Heart left ventricle (tissue), 16 donors: ENCODE measurements around the gene DCDC1. TPM values are rescaled to one million over a fixed set of nuclear protein-coding genes. Genes with fewer than 3 reads are reported as not detected.

Experiments
- ATAC-seq, 4 donors: fragments of 200-7000 bp; cut with Tn5 transposase; one replicate each; pipeline ENCODE4 v1.9.1; 2020 to 2022; ENCODE audit warnings: moderate library complexity in 4 of 4, mild to moderate bottlenecking in 3 of 4, moderate number of reproducible peaks in 1 of 4
- DNase-seq, 5 donors: peaks; one replicate each; pipeline ENCODE4 v3.0.0-alpha.2; 2020
- H3K27ac ChIP-seq, 12 donors: fragments of 200-600 bp; sonication (generic) in 4 of 12; one replicate each; pipeline versions ENCODE4 v1.5.0 to v1.8.0; 2016 to 2022; ENCODE audit warnings: mild to moderate bottlenecking in 2 of 12
- H3K27me3 ChIP-seq, 9 donors: fragments of 200-600 bp; sonication (generic) in 2 of 9; one replicate each; pipeline versions ENCODE4 v1.5.1 to v1.8.0; 2016 to 2022; ENCODE audit warnings: mild to moderate bottlenecking in 3 of 9
- H3K36me3 ChIP-seq, 9 donors: fragments of 200-600 bp; sonication (generic) in 2 of 9; one replicate each; pipeline versions ENCODE4 v1.5.0 to v1.8.0; 2018 to 2022; ENCODE audit warnings: mild to moderate bottlenecking in 2 of 9
- H3K4me1 ChIP-seq, 12 donors: fragments of 200-600 bp; sonication (generic) in 4 of 12; one replicate each; pipeline versions ENCODE4 v1.5.0 to v1.8.0; 2016 to 2022; ENCODE audit warnings: mild to moderate bottlenecking in 3 of 12
- H3K4me3 ChIP-seq, 12 donors: fragments of 200-600 bp; sonication (generic) in 4 of 12; one replicate each; pipeline versions ENCODE4 v1.5.0 to v1.8.0; 2017 to 2022; ENCODE audit warnings: mild to moderate bottlenecking in 9 of 12, moderate library complexity in 4 of 12
- H3K9me3 ChIP-seq, 12 donors: fragments of 200-600 bp; sonication (generic) in 4 of 12; one replicate each; pipeline versions ENCODE4 v1.5.0 to v1.8.0; 2016 to 2022; ENCODE audit warnings: mild to moderate bottlenecking in 1 of 12
- CTCF ChIP-seq, 12 donors: fragments of 200-600 bp; sonication (generic) in 4 of 12; IDR thresholded peaks; one replicate each; pipeline versions ENCODE4 v1.5.0 to v1.8.0; 2018 to 2022; ENCODE audit warnings: antibody characterized with exemption in 12 of 12, mild to moderate bottlenecking in 5 of 12
- POLR2A ChIP-seq, 2 donors: fragments of 450-650 bp; IDR thresholded peaks; one replicate each; pipeline ENCODE4 v1.6.1; 2017; ENCODE audit warnings: antibody characterized with exemption in 2 of 2, mild to moderate bottlenecking in 2 of 2, moderate library complexity in 2 of 2
- WGBS, 4 donors: extraction: QIAGEN DNeasy Blood & Tissue Kit in 2 of 4; methylation state at CpG; one replicate each; pipeline versions ENCODE4 v1.1.5 to v1.1.7; 2013 to 2018; 5-methylcytosine and 5-hydroxymethylcytosine counted together
- intact Hi-C, 10 donors: fragments of 100-400 bp; cut with DNase I; formaldehyde crosslinking; loops; one replicate each; pipeline versions ENCODE4 v1.11.1 to v1.14.2; 2022
- polyA plus RNA-seq, 2 donors: library from polyadenylated mRNA; stranded (reverse); fragments of 200-250 nt; gene quantifications; one replicate each; pipeline ENCODE4 v1.2.3, GENCODE V29; 2013
- total RNA-seq, 9 donors: library from RNA; depleted of rRNA in 2 of 9; stranded (reverse); fragments of >200 nt in 2 of 9; fragmentation: NEBNext Ultra II Directional in 3 of 9; extraction: Animal tissue kit (Norgen Biotek cat#: 25700) in 3 of 9; gene quantifications; one replicate each; pipeline versions ENCODE4 v1.1.0 to v1.2.4, GENCODE V29; 2016 to 2023
- donor health status: ischemic (EF 13 %, LVEDD 7.1; RV severe dilation, severe dysfunction).
- donor health status: healthy with polysubstance abuse.
- donor health status: DM: no; HTN: yes; CAD: no.
- donor health status: DM: no; HTN: no; CAD: no.
- donor health status: ischemic (EF 25% LVEDD 6.9; RV normal size, moderate dysfunction).
- donor health status: ischemic (EF 25% LVEDD 5.7; RV mildly dilated, moderate dysfunction).
- donor health status: healthy.
- donor health status: DM: yes; HTN: yes; CAD: no.
- donor health status: ischemic (EF 35%, LVEDD 5.7; RV mildly dilated, moderate dysfunction).
- donor health status: nonischemic (EF 11% LVEDD 7.7; RV severe dilation, severe dysfunction).
- donor health status: DM: yes; HTN: yes; CAD: no.
- donor health status: PGD.
- donor health status: ischemic (EF 29% LVEDD 5.4; RV normal size, mild dysfunction).
- donor health status: nonischemic (EF 23%, LVEDD 6.1; RV moderate dilation, normal function).

The DCDC1 gene
- total and polyA plus RNA-seq, 11 donors = 0.07 to 1.0 (median 0.12) TPM; not detected in 7

GRCh38 chr11:31237819-31238760 is 131.4 kb downstream of the DCDC1 start:
- Histone ChIP-seq H3K36me3 (no peaks in the 10 kb centered on the region), H3K27me3 (no peaks in the 10 kb centered on the region), H3K9me3 (no peaks in the 10 kb centered on the region), H3K27ac (no peak overlapping the region), H3K4me1 (no peaks in the 10 kb centered on the region), H3K4me3 (no peak overlapping the region)
- 40 to 48% (median 44%) methylated on average over 8 of the region's 8 CpGs for WGBS, 4 donors
- no peak for TF ChIP-seq CTCF (IDR thresholded peaks at IDR 0.05)
- no peak for TF ChIP-seq POLR2A (IDR thresholded peaks at IDR 0.05)
- ATAC-seq = no peak
- DNase-seq = no peak
- intact Hi-C loops = loop anchor here in 5 of 10 donors (5.0 to 10.0 kb wide), 5 partner anchors 133 to 939 kb away; no protein-coding TSS in a partner anchor

- Histone ChIP-seq H3K4me3 (no peak overlapping the region), H3K27me3 (no peaks in the 10 kb centered on the region), H3K36me3 (no peaks in the 10 kb centered on the region), H3K9me3 (no peaks in the 10 kb centered on the region), H3K4me1 (no peaks in the 10 kb centered on the region), H3K27ac (no peak overlapping the region)
- no peak for TF ChIP-seq POLR2A (IDR thresholded peaks at IDR 0.05)
- TF ChIP-seq CTCF (IDR thresholded peaks at IDR 0.05) = peak in 11 of 12 donors; percentile 7 to 45 (median 26)
- WGBS, 4 donors = 0 to 4% (median 1%) methylated on average over 1 of the region's 1 CpG
- intact Hi-C loops = loop anchor here in 5 of 10 donors (5.0 to 10.0 kb wide), 5 partner anchors 131 to 941 kb away; no protein-coding TSS in a partner anchor
- ATAC-seq (no peak), DNase-seq (no peak)
Measured at GRCh38 chr11:31236143-31236542, 133.4 kb downstream of the DCDC1 start.

GRCh38 chr11:31233425-31233824 is 136.1 kb downstream of the DCDC1 start:
- Histone ChIP-seq H3K27me3 (no peaks in the 10 kb centered on the region), H3K9me3 (no peaks in the 10 kb centered on the region), H3K27ac (no peak overlapping the region), H3K36me3 (no peaks in the 10 kb centered on the region), H3K4me1 (no peaks in the 10 kb centered on the region), H3K4me3 (no peak overlapping the region)
- DNase-seq (no peak), ATAC-seq (no peak)
- intact Hi-C loops = loop anchor here in 5 of 10 donors (10.0 kb wide), 4 partner anchors 129 to 941 kb away; no protein-coding TSS in a partner anchor
- TF ChIP-seq CTCF (IDR thresholded peaks at IDR 0.05) = no peak

GRCh38 chr11:31231601-31232000 is 137.9 kb downstream of the DCDC1 start:
- no peak overlapping the region for H3K27ac ChIP-seq
- 80 to 87% (median 85%) methylated on average over 1 of the region's 1 CpG for WGBS, 4 donors
- no peak for ATAC-seq

More at GRCh38 chr11:31231601-31232000, 137.9 kb downstream of the DCDC1 start:
- intact Hi-C loops = loop anchor here in 5 of 10 donors (10.0 kb wide), 4 partner anchors 127 to 943 kb away; no protein-coding TSS in a partner anchor
- TF ChIP-seq CTCF (IDR thresholded peaks at IDR 0.05) = no peak
- no peak for TF ChIP-seq POLR2A (IDR thresholded peaks at IDR 0.05)
- Histone ChIP-seq H3K36me3 (no peaks in the 10 kb centered on the region), H3K4me3 (no peak overlapping the region), H3K4me1 (no peaks in the 10 kb centered on the region), H3K27me3 (peaks cover 0 to 3% (median 0%) of the 10 kb centered on the region in 9 donors), H3K9me3 (peaks cover 0 to 4% (median 0%) of the 10 kb centered on the region in 12 donors)
- no peak for DNase-seq
